Measurements from ENCODE around the gene HMGA1. TPM values are rescaled to one million over a fixed set of nuclear protein-coding genes. Genes with fewer than 3 reads are reported as not detected.
A peak's percentile ranks its signal among the peaks of the same experiment; 100 is the strongest.

The HMGA1 gene
- polyA plus RNA-seq, 3 donors: 11.4 to 37.9 (median 17.6) TPM

- Histone ChIP-seq H3K4me1 (ENCODE audit: control insufficient read depth in 1 of 2, insufficient read depth in 2 of 2, low read length in 2 of 2) (peaks cover 16 to 31% of the 10 kb centered on the region in 2 donors), H4K20me1 (ENCODE audit: insufficient read depth, low read length) (peaks cover 38% of the 10 kb centered on the region), H3K9ac (ENCODE audit: insufficient read depth, low read length, poor library complexity, severe bottlenecking) (peak overlapping the region; percentile 89), H3K79me2 (ENCODE audit: insufficient read depth, low read length) (peaks cover 30% of the 10 kb centered on the region), H3K4me2 (replicated peaks; ENCODE audit: extremely low read depth, low read length, poor library complexity, severe bottlenecking) (peak overlapping the region; percentile 77), H3K36me3 (replicated peaks in 1 of 2; ENCODE audit: control insufficient read depth in 1 of 2, insufficient read depth in 2 of 2, low read length in 2 of 2) (peaks cover 14 to 22% of the 10 kb centered on the region in 2 donors), H2AFZ (ENCODE audit: insufficient read depth, low read depth, low read length, poor library complexity, severe bottlenecking) (no peak overlapping the region), H3K4me3 (replicated peaks in 1 of 3; ENCODE audit: low read depth in 2 of 3, low read length in 3 of 3) (peak overlapping the region; percentile 54 to 90 (median 79)), H3K27ac (ENCODE audit: low read depth in 1 of 2, low read length in 2 of 2) (peak overlapping the region; percentile 86 to 97), H3K9me3 (replicated peaks in 1 of 2; ENCODE audit: control insufficient read depth in 1 of 2, insufficient read depth in 1 of 2, low read length in 2 of 2) (no peaks in the 10 kb centered on the region), H3K27me3 (ENCODE audit: control insufficient read depth in 2 of 2, insufficient read depth in 2 of 2, low read length in 2 of 2) (no peaks in the 10 kb centered on the region)
- peaks cover 0 to 2% (median 1%) of the 10 kb centered on the region in 3 donors for H3K27me3 Mint-ChIP-seq (ENCODE audit: low read depth in 3 of 3)
- intact Hi-C loops (cut with micrococcal nuclease): no loop called here
- no peak for TF ChIP-seq CTCF (IDR thresholded peaks at IDR 0.05)
- peak overlapping the region in 1 of 2 donors; percentile 87 for H3K4me3 Mint-ChIP-seq
- WGBS (ENCODE audit: insufficient coverage): 0% methylated on average over 67 of the region's 78 CpGs
- peaks cover 24 to 37% of the 10 kb centered on the region in 2 donors for H3K36me3 Mint-ChIP-seq
- H3K27ac Mint-ChIP-seq: peak overlapping the region in 1 of 7 donors; percentile 94
- H3K4me1 Mint-ChIP-seq: peaks cover 25% of the 10 kb centered on the region
- DNase-seq: no peak
- H3K9me3 Mint-ChIP-seq: no peaks in the 10 kb centered on the region
These were observed 646 bp downstream of the HMGA1 start for GRCh38 chr6:34237316-34237721.

GRCh38 chr6:34237722-34238584 is 1.3 kb downstream of the HMGA1 start:
- H3K36me3 ChIP-seq (replicated peaks in 1 of 2; ENCODE audit: control insufficient read depth in 1 of 2, insufficient read depth in 2 of 2, low read length in 2 of 2): peaks cover 18 to 28% of the 10 kb centered on the region in 2 donors
- intact Hi-C loops (cut with micrococcal nuclease): no loop called here
- peak overlapping the region; percentile 77 for H3K4me2 ChIP-seq (replicated peaks; ENCODE audit: extremely low read depth, low read length, poor library complexity, severe bottlenecking)
- H3K9ac ChIP-seq (ENCODE audit: insufficient read depth, low read length, poor library complexity, severe bottlenecking): peak overlapping the region; percentile 86
- H3K9me3 Mint-ChIP-seq: no peaks in the 10 kb centered on the region
- peaks cover 30 to 43% of the 10 kb centered on the region in 2 donors for H3K36me3 Mint-ChIP-seq
- no peaks in the 10 kb centered on the region for H3K27me3 ChIP-seq (ENCODE audit: control insufficient read depth in 2 of 2, insufficient read depth in 2 of 2, low read length in 2 of 2)
- peak overlapping the region; percentile 54 to 90 (median 79) for H3K4me3 ChIP-seq (replicated peaks in 1 of 3; ENCODE audit: low read depth in 2 of 3, low read length in 3 of 3)
- peak; percentile 51 for TF ChIP-seq CTCF (IDR thresholded peaks at IDR 0.05)
- H3K4me3 Mint-ChIP-seq: peak overlapping the region; percentile 84 to 87
- WGBS (ENCODE audit: insufficient coverage): 0% methylated on average over 57 of the region's 64 CpGs
- H3K27me3 Mint-ChIP-seq (ENCODE audit: low read depth in 3 of 3): peaks cover 0 to 1% (median 0%) of the 10 kb centered on the region in 3 donors
- no peaks in the 10 kb centered on the region for H3K9me3 ChIP-seq (replicated peaks in 1 of 2; ENCODE audit: control insufficient read depth in 1 of 2, insufficient read depth in 1 of 2, low read length in 2 of 2)
- peak overlapping the region; percentile 41 to 80 for H3K27ac ChIP-seq (ENCODE audit: low read depth in 1 of 2, low read length in 2 of 2)
- peaks cover 44% of the 10 kb centered on the region for H4K20me1 ChIP-seq (ENCODE audit: insufficient read depth, low read length)
- H3K4me1 ChIP-seq (ENCODE audit: control insufficient read depth in 1 of 2, insufficient read depth in 2 of 2, low read length in 2 of 2): peaks cover 16 to 31% of the 10 kb centered on the region in 2 donors
- H2AFZ ChIP-seq (ENCODE audit: insufficient read depth, low read depth, low read length, poor library complexity, severe bottlenecking): peak overlapping the region; percentile 38
- H3K27ac Mint-ChIP-seq: peak overlapping the region; percentile 59 to 87 (median 81)
- H3K4me1 Mint-ChIP-seq: peaks cover 31% of the 10 kb centered on the region
- peak; percentile 41 to 56 (median 55) for DNase-seq
- H3K79me2 ChIP-seq (ENCODE audit: insufficient read depth, low read length): peaks cover 30% of the 10 kb centered on the region
